ENCODE measurements around the gene ADGRF1. TPM values are rescaled to one million over a fixed set of nuclear protein-coding genes. Genes with fewer than 3 reads are reported as not detected.
"Not testable (repeated sequence)": the region's sequence is repeated elsewhere in the genome, so short reads cannot be mapped to it uniquely, and the experiment has no call there.

The ADGRF1 gene
- polyA plus RNA-seq, 1 of the 3 experiments (the other 2 are of a cell fraction) = not detected

DNA sequence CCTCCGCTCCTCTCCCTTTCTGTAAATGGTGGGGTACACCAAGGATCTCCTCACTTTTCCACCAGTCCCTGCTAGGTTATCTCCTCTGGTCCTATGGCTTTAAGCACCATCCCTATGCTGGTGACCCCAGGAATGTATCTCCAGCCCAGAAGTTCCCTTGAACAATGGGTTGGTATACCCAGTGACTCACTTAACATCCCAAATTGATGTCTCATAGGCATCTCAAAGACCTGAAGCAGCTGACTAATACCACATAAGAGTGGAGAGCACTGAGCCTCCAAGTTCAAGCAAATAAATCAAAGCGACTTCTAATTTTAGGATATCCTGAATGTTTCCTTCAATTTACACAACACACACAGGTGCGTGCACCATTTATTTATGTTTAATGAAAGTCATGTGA, 48.3 kb downstream of the ADGRF1 start:
- ChIA-PET CTCF (no interaction called here), POLR2A (no interaction called here)
- Histone ChIP-seq H3K27me3 (ENCODE audit: insufficient read depth) (peaks cover 10% of the 10 kb centered on the region; the same call in 1 of the 2 replicates), H3K9me2 (no peaks in the 10 kb centered on the region), H3K79me2 (ENCODE audit: insufficient read depth) (no peaks in the 10 kb centered on the region), H3K9me3 (no peaks in the 10 kb centered on the region), H3F3A (replicated peaks; ENCODE audit: insufficient read depth) (no peaks in the 10 kb centered on the region), H3K4me1 (ENCODE audit: control insufficient read depth in 1 of 2, insufficient read depth in 2 of 2, low read depth in 1 of 2, low read length in 1 of 2) (no peaks in the 10 kb centered on the region), H3K36me3 (replicated peaks in 1 of 2; ENCODE audit: control insufficient read depth in 1 of 2, insufficient read depth in 2 of 2, low read length in 1 of 2) (no peaks in the 10 kb centered on the region), H3K4me3 (ENCODE audit: low read depth in 2 of 2, low read length in 1 of 2) (no peak overlapping the region), H3K9ac (no peak overlapping the region), H3K27ac (ENCODE audit: low read depth in 2 of 2, low read length in 1 of 2) (no peak overlapping the region), H3K4me2 (no peak overlapping the region), H4K20me1 (ENCODE audit: insufficient read depth) (no peaks in the 10 kb centered on the region), H2AFZ (ENCODE audit: low read depth) (no peak overlapping the region)
- no peak for DNase-seq
- WGBS (ENCODE audit: low lambda C conversion rate) = 15% methylated on average over 3 of the region's 3 CpGs
- TF ChIP-seq POLR2AphosphoS5 (IDR thresholded peaks at IDR 0.05; ENCODE audit: low read depth, low read length) (no peak), FOSL2 (IDR thresholded peaks at IDR 0.05; ENCODE audit: borderline replicate concordance, low read depth) (peak; percentile 37; the same call in 1 of the 2 replicates), REST (IDR thresholded peaks at IDR 0.05; ENCODE audit: low read depth, low read length) (no peak), YY1 (IDR thresholded peaks at IDR 0.05; ENCODE audit: low read depth) (no peak), JUND (IDR thresholded peaks at IDR 0.05) (0 out of 2 replicates have a peak, but pooled peaks have one; percentile 15), RAD21 (IDR thresholded peaks at IDR 0.05; ENCODE audit: low read length) (no peak)
- TF ChIP-seq, protein P1, sequence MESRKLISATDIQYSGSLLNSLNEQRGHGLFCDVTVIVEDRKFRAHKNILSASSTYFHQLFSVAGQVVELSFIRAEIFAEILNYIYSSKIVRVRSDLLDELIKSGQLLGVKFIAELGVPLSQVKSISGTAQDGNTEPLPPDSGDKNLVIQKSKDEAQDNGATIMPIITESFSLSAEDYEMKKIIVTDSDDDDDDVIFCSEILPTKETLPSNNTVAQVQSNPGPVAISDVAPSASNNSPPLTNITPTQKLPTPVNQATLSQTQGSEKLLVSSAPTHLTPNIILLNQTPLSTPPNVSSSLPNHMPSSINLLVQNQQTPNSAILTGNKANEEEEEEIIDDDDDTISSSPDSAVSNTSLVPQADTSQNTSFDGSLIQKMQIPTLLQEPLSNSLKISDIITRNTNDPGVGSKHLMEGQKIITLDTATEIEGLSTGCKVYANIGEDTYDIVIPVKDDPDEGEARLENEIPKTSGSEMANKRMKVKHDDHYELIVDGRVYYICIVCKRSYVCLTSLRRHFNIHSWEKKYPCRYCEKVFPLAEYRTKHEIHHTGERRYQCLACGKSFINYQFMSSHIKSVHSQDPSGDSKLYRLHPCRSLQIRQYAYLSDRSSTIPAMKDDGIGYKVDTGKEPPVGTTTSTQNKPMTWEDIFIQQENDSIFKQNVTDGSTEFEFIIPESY (IDR thresholded peaks at IDR 0.05; ENCODE audit: borderline replicate concordance, low read depth) = no peak
- TF ChIP-seq, protein P2, sequence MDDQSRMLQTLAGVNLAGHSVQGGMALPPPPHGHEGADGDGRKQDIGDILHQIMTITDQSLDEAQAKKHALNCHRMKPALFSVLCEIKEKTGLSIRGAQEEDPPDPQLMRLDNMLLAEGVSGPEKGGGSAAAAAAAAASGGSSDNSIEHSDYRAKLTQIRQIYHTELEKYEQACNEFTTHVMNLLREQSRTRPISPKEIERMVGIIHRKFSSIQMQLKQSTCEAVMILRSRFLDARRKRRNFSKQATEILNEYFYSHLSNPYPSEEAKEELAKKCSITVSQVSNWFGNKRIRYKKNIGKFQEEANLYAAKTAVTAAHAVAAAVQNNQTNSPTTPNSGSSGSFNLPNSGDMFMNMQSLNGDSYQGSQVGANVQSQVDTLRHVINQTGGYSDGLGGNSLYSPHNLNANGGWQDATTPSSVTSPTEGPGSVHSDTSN (IDR thresholded peaks at IDR 0.05) = peak; percentile 15; the same call in 1 of the 2 replicates
- TF ChIP-seq, protein P3, sequence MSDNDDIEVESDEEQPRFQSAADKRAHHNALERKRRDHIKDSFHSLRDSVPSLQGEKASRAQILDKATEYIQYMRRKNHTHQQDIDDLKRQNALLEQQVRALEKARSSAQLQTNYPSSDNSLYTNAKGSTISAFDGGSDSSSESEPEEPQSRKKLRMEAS (IDR thresholded peaks at IDR 0.05; ENCODE audit: low read depth) = no peak

GRCh38 chr6:46992391-46992790, 49.7 kb downstream of the ADGRF1 start:
- POLR2A ChIA-PET; H3K4me1 ChIP-seq (ENCODE audit: control insufficient read depth in 1 of 2, insufficient read depth in 2 of 2, low read depth in 1 of 2, low read length in 1 of 2); H3K27ac ChIP-seq (ENCODE audit: low read depth in 2 of 2, low read length in 1 of 2); H3F3A ChIP-seq (replicated peaks; ENCODE audit: insufficient read depth); H3K27me3 ChIP-seq (ENCODE audit: insufficient read depth); H3K36me3 ChIP-seq (replicated peaks in 1 of 2; ENCODE audit: control insufficient read depth in 1 of 2, insufficient read depth in 2 of 2, low read length in 1 of 2); H2AFZ ChIP-seq (ENCODE audit: low read depth); DNase-seq; H3K9me2 ChIP-seq; H3K79me2 ChIP-seq (ENCODE audit: insufficient read depth); H3K9me3 ChIP-seq; H4K20me1 ChIP-seq (ENCODE audit: insufficient read depth); H3K4me2 ChIP-seq; H3K4me3 ChIP-seq (ENCODE audit: low read depth in 2 of 2, low read length in 1 of 2); H3K9ac ChIP-seq: not testable (repeated sequence)
- CTCF ChIA-PET = interaction anchor here (1.3 kb wide), 1 partner anchor 139 kb away, joined by 3 read pairs; no protein-coding TSS in a partner anchor
- WGBS (ENCODE audit: low lambda C conversion rate) = 73% methylated on average over 2 of the region's 2 CpGs
